Smooth muscle cell (in vitro differentiated cells): ENCODE data around the gene CAPN8. TPM values are rescaled to one million over a fixed set of nuclear protein-coding genes. Genes with fewer than 3 reads are reported as not detected.

ENCODE experiments used
- DNase-seq: peaks from one replicate; lab custom pipeline; 2025; ENCODE audit not compliant: unreplicated experiment; lab: John Stamatoyannopoulos, UW
- H2AFZ ChIP-seq: fragments of 200-600 bp; sonication (generic); 2 replicates; pipeline ENCODE4 v1.6.0; 2016; ENCODE audit warnings: antibody characterized with exemption, low read depth, mild to moderate bottlenecking
- H3F3A ChIP-seq: fragments of 200-600 bp; sonication (generic); 2 replicates; pipeline ENCODE4 v1.6.0; 2017; ENCODE audit warnings: antibody characterized with exemption, low read depth
- H3K27ac ChIP-seq: fragments of 200-600 bp; sonication (generic); 2 replicates; pipeline ENCODE4 v1.5.1; 2016; ENCODE audit warnings: low read depth, mild to moderate bottlenecking
- H3K27me3 ChIP-seq: fragments of 200-600 bp; sonication (generic); 2 replicates; pipeline ENCODE4 v1.6.1; 2016; ENCODE audit warnings: low read depth, mild to moderate bottlenecking
- H3K36me3 ChIP-seq: fragments of 200-600 bp; sonication (generic); 2 replicates; pipeline ENCODE4 v1.5.1; 2016; ENCODE audit warnings: low read depth
- H3K4me1 ChIP-seq: fragments of 200-600 bp; sonication (generic); 2 replicates; pipeline ENCODE4 v1.5.1; 2016; ENCODE audit warnings: low read depth
- H3K4me2 ChIP-seq: fragments of 200-600 bp; sonication (generic); 2 replicates; pipeline ENCODE4 v1.6.0; 2016; ENCODE audit warnings: mild to moderate bottlenecking
- H3K4me3 ChIP-seq: fragments of 200-600 bp; sonication (generic); 2 replicates; pipeline ENCODE4 v1.5.1; 2016; ENCODE audit warnings: mild to moderate bottlenecking
- H3K79me2 ChIP-seq: fragments of 200-600 bp; sonication (generic); 2 replicates; pipeline ENCODE4 v1.6.0; 2016; ENCODE audit warnings: low read depth, mild to moderate bottlenecking
- H3K9ac ChIP-seq: fragments of 200-600 bp; sonication (generic); 2 replicates; pipeline ENCODE4 v1.6.0; 2016; ENCODE audit warnings: low read depth
- H3K9me3 ChIP-seq: fragments of 200-600 bp; sonication (generic); replicated peaks from 2 replicates; pipeline ENCODE4 v1.5.1; 2016; ENCODE audit warnings: low read depth
- H4K20me1 ChIP-seq: fragments of 200-600 bp; sonication (generic); 2 replicates; pipeline ENCODE4 v1.6.0; 2016; ENCODE audit warnings: low read depth
- CTCF ChIP-seq: fragments of 200-600 bp; sonication (generic); IDR thresholded peaks from 2 replicates; pipeline ENCODE4 v1.5.1; 2017; ENCODE audit warnings: borderline replicate concordance, mild to moderate bottlenecking, antibody characterized with exemption; ENCODE audit not compliant: insufficient read depth, poor library complexity, severe bottlenecking
- WGBS: methylation state at CpG from one replicate; pipeline ENCODE4 v1.1.7; 2016; ENCODE audit warnings: low lambda C conversion rate; 5-methylcytosine and 5-hydroxymethylcytosine counted together
- polyA plus RNA-seq: library from polyadenylated mRNA; unstranded; fragments of >200 nt; fragmentation: Nextera tagmentation; extraction: Ambion mirVana; gene quantifications from 2 replicates; pipeline ENCODE4 v1.2.1, GENCODE V29; 2016
- total RNA-seq: library from RNA; depleted of rRNA; stranded (reverse); fragments of >200 nt; gene quantifications from 2 replicates; pipeline ENCODE4 v1.2.3, GENCODE V29; 2014

The CAPN8 gene
- total and polyA plus RNA-seq, 2 experiments from 2014 or later: not detected

- Histone ChIP-seq H3K79me2 (peaks cover 3% of the 10 kb centered on the region), H3K4me3 (no peak overlapping the region), H2AFZ (no peak overlapping the region), H4K20me1 (no peaks in the 10 kb centered on the region), H3K4me2 (peak overlapping the region; percentile 67), H3K9ac (peak overlapping the region; percentile 38), H3K36me3 (no peaks in the 10 kb centered on the region), H3K27me3 (no peaks in the 10 kb centered on the region), H3K9me3 (no peaks in the 10 kb centered on the region), H3K4me1 (peaks cover 9% of the 10 kb centered on the region), H3F3A (peaks cover 33% of the 10 kb centered on the region), H3K27ac (peak overlapping the region; percentile 96)
- 18% methylated on average over 6 of the region's 6 CpGs for WGBS
- TF ChIP-seq CTCF: no peak
- no peak for DNase-seq
Observed at GRCh38 chr1:223707256-223708000, 41.9 kb upstream of the CAPN8 start.

DNA sequence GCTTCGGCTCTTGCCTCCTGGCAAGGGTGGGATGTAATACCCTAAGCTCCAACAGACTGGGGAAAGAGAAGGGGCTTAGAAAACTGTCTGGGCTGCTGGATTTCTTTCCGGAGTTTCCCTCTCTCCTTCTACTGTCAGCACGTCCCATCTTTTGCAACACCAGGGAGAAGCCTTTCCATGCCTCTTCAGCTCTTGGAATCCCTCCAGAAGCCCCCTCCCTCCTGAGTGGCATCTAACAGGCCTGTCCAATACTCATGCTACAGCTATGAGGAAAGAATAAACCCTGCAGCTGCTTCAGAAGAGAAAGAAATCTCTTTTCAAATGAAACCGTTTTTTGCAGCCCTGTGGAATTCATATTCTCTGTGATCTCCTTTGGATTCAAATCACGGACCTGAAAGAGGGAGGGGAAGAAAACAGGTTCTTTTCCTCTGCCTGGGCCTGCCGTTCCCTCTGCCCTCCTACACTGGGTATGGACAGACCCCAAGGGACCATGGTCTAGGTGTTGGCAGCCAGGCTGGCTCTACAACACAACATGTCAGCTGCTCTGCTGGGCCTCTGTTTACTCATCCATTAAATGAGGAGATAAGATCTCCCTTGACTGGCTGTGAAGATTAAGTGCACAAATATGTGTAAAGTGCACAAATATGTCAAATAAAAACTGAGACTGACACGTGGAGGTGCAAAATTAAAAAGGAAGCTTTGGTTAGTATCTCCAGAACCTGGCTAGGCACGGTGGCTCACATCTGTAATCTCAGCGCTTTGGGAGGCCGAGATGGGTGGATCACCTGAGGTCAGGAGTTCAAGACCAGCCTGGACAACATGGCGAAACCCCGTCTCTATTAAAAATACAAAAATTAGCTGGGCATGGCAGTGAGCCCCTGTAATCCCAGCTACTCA lies 40.8 kb upstream of the CAPN8 start:
- H3K4me2 ChIP-seq: peak overlapping the region; percentile 67
- no peaks in the 10 kb centered on the region for H3K79me2 ChIP-seq
- no peak overlapping the region for H2AFZ ChIP-seq
- peak overlapping the region; percentile 96 for H3K27ac ChIP-seq
- H3K4me1 ChIP-seq: peaks cover 13% of the 10 kb centered on the region
- H3K9ac ChIP-seq: peak overlapping the region; percentile 71
- TF ChIP-seq CTCF: no peak
- DNase-seq: peak; percentile 41
- H4K20me1 ChIP-seq: no peaks in the 10 kb centered on the region
- H3K4me3 ChIP-seq: no peak overlapping the region
- no peaks in the 10 kb centered on the region for H3K27me3 ChIP-seq
- no peaks in the 10 kb centered on the region for H3K36me3 ChIP-seq
- H3K9me3 ChIP-seq: no peaks in the 10 kb centered on the region
- peaks cover 37% of the 10 kb centered on the region for H3F3A ChIP-seq
- 27% methylated on average over 12 of the region's 12 CpGs for WGBS

- peak overlapping the region; percentile 53 for H2AFZ ChIP-seq
Observed at GRCh38 chr1:223704921-223705878, 39.7 kb upstream of the CAPN8 start.

More at GRCh38 chr1:223704921-223705878, 39.7 kb upstream of the CAPN8 start:
- no peaks in the 10 kb centered on the region for H3K27me3 ChIP-seq
- peaks cover 16% of the 10 kb centered on the region for H3K4me1 ChIP-seq
- H3K9ac ChIP-seq: peak overlapping the region; percentile 71
- H3K9me3 ChIP-seq: no peaks in the 10 kb centered on the region
- peak overlapping the region; percentile 67 for H3K4me2 ChIP-seq
- WGBS: 55% methylated on average over 8 of the region's 8 CpGs
- TF ChIP-seq CTCF: no peak
- H3K79me2 ChIP-seq: no peaks in the 10 kb centered on the region
- no peak for DNase-seq
- H3K27ac ChIP-seq: peak overlapping the region; percentile 96
- H4K20me1 ChIP-seq: no peaks in the 10 kb centered on the region
- H3K4me3 ChIP-seq: no peak overlapping the region
- H3K36me3 ChIP-seq: no peaks in the 10 kb centered on the region
- H3F3A ChIP-seq: peaks cover 37% of the 10 kb centered on the region
